DMS79 (cell line): Measurements from ENCODE around the gene PIK3R1.

Experiments used
- DNase-seq: peaks from one replicate; lab custom pipeline; 2025; lab: John Stamatoyannopoulos, UW

The PIK3R1 gene

GRCh38 chr5:68330574-68330973, 115.0 kb downstream of the PIK3R1 start:
- no peak for DNase-seq

GRCh38 chr5:68331192-68332079, 115.9 kb downstream of the PIK3R1 start:
- DNase-seq: no peak

- no peak for DNase-seq
Measured at GRCh38 chr5:68332080-68332451, 116.5 kb downstream of the PIK3R1 start.

DNA sequence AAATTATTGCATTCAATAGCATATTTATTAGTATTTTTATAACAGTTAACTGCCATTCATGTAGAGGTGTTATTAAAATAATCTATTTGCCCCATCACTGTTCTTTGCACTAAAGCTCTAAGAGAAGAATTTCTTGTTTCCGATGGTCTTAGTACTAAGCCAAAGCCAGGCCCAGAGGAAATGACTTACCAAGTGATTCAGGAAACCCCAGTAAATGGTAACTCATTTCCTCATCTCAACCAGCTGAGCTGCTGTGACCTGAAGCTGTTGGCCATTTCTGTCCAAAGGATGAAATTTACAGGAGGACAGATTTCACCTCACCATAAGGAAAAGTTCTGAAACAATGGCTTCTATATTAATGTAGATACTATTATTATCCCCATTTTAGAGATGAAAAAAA, 117.0 kb downstream of the PIK3R1 start:
- no peak for DNase-seq

GRCh38 chr5:68333649-68334552, 118.3 kb downstream of the PIK3R1 start:
- DNase-seq: no peak

- DNase-seq: no peak
Measured at GRCh38 chr5:68334553-68334886, 119.0 kb downstream of the PIK3R1 start.

- no peak for DNase-seq
Measured at GRCh38 chr5:68335075-68335474, 119.5 kb downstream of the PIK3R1 start.

- DNase-seq: no peak
Measured at GRCh38 chr5:68336200-68336599, 120.6 kb downstream of the PIK3R1 start.

DNA sequence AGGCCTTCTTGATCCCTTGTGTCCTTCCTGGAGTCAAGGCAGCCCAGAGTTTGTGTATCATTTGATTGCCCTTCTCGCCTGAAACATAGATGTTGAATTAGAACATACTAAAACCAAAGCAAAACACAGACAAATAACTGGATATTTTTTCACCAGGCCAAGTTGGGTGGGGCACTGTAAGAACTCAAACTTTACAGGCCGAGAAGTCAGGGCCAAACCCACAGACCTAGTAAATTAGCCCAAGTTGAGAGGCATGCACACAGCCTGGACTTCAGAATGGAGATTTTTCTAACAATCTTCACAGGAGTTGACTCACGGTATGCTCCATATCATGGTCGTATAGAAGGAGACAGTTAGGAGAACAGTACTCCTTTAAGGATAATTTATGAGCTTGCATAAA, 121.7 kb downstream of the PIK3R1 start:
- no peak for DNase-seq

DNA sequence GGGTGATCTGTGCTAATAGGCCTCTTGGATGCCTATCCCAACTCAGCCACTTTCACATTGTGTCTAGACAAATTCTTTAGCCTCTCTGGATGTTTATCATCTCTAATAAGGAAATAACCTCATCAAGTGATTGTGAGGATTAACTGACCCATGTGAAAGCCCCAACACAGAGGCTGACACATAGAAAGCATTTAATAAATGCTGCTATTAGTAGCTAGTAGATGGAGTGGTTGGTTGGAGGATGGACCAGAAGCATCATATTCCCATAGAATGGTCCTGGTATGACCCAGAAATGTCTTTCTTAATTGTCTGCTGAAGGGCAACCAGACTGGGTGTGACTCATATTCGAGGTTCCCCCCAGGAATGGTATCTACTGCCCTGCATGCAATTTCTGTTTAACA, 124.4 kb downstream of the PIK3R1 start:
- DNase-seq: no peak

GRCh38 chr5:68341006-68341405, 125.5 kb downstream of the PIK3R1 start:
- DNase-seq: no peak

GRCh38 chr5:68342693-68343092, 127.1 kb downstream of the PIK3R1 start:
- DNase-seq: no peak

GRCh38 chr5:68343421-68343826, 127.9 kb downstream of the PIK3R1 start:
- DNase-seq: no peak

DNA sequence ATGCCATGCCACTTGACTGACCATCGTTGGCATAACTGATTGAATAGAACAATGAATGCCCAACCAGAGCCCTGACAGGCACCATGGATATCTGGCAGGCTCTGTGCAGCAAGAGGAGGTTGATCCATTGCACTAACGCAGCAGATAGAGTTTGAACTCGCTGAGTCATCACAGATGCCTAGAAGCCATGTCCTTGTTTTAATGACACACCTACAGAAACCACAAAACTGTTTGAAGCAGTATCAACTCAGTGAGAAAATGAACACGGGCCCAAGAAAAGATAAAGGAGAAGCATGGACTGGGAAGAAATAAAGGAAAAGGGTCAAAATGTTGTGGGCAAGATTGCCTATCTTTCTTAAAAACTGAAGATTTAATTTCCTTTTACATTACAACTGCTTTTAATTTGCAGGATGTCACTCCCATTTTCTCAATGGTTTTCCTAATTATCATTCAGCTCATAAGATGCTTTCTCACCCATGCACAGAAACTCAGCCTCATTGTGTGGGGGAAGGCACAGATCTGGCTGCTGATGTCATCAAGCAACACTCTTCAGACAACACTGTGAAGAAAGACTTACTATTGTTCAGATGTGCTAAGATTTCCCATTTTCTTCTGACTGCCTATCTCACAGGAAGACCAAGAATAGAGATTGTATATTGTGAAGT, 129.0 kb downstream of the PIK3R1 start:
- DNase-seq: peak; percentile 38

GRCh38 chr5:68345171-68345570, 129.6 kb downstream of the PIK3R1 start:
- no peak for DNase-seq

- DNase-seq: no peak
Measured at GRCh38 chr5:68345582-68345981, 130.0 kb downstream of the PIK3R1 start.

DNA sequence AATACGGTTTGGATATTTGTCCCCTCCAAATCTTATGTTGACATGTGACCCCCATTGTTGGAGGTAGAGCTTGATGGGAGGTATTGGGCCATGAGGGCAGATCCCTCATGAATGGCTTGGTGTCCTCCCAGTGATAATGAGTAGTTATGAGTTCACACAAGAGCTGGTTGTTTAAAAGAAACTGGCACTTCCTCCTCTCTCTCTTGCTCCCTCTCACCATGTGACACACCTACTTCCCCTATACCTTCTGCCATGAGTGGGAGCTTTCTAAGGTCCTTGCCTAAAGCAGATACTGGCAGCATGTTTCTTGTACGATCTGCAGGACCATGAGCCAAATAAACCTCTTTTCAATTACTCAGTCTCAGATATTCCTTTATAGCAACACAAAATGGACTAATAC, 132.0 kb downstream of the PIK3R1 start:
- no peak for DNase-seq

- DNase-seq: no peak
Measured at GRCh38 chr5:68348447-68349222, 133.1 kb downstream of the PIK3R1 start.

DNA sequence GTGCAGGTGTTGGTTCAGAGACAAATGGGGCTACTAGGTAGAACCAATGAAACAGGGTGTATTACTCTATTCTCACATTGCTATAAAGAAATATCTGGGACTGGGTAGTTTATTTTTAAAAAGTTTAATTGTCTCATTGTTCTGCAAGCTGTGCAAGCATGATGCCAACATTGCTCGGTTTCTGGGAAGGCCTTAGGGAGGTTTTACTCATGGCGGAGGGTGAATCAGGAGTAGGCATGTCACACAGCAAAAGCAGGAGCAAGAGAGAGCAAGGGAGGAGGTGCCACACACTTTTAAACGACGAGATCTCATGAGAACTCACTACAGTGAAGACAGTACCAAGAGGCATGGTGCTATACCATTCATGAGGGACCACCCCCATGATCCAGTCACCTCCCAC, 134.6 kb downstream of the PIK3R1 start:
- DNase-seq: no peak
